ENCODE data around the gene CPN1. TPM values are rescaled to one million over a fixed set of nuclear protein-coding genes. Genes with fewer than 3 reads are reported as not detected.
A peak's percentile ranks its signal among the peaks of the same experiment; 100 is the strongest.

CPN1 gene
- total and polyA plus RNA-seq, 10 of the 15 experiments (the other 5 are each of a cell fraction or from before 2014, with no cell fraction given): 0.03 to 0.10 TPM; not detected in 8

- H3K79me2 ChIP-seq (ENCODE audit: control insufficient read depth, insufficient read depth, low read length): no peaks in the 10 kb centered on the region
- ChIA-PET RAD21 (ENCODE audit: unreplicated experiment) (interaction anchor here (0.7 to 2.5 kb wide), 14 partner anchors 8 to 175 kb away, joined by 3 to 17 read pairs (median 7); partner anchors contain the start of gene DNMBP), POLR2A (interaction anchor here (0.5 to 1.7 kb wide), 11 partner anchors 11 to 98 kb away, joined by 3 to 6 read pairs (median 4); no protein-coding TSS in a partner anchor), SMC1A (ENCODE audit: uncharacterized antibody, unreplicated experiment) (interaction anchor here (0.7 to 6.3 kb wide), 14 partner anchors 9 to 176 kb away, joined by 3 to 54 read pairs (median 7); partner anchors contain the start of gene DNMBP), CTCF (interaction anchor here (0.7 to 3.0 kb wide), 18 partner anchors 10 to 175 kb away, joined by 3 to 33 read pairs (median 4); partner anchors contain the start of gene DNMBP)
- no peaks in the 10 kb centered on the region for H3K27me3 ChIP-seq (replicated peaks in 1 of 2; ENCODE audit: control insufficient read depth in 2 of 2, insufficient read depth in 2 of 2, low read length in 1 of 2)
- ATAC-seq (peak; percentile 74), DNase-seq (ENCODE audit: low read depth, low spot score) (peak; percentile 51), FAIRE-seq (peak; percentile 84)
- no TSS peak for BruUV-seq (replicated peaks)
- peak overlapping the region; percentile 66 for H3K9ac ChIP-seq (ENCODE audit: control insufficient read depth, insufficient read depth, low read length)
- WGBS (ENCODE audit: insufficient coverage, insufficient replicate concordance, low lambda C conversion rate, missing lambda C conversion rate): 52% methylated on average over 1 of the region's 1 CpG
- H3K4me2 ChIP-seq (ENCODE audit: control insufficient read depth, insufficient read depth): peak overlapping the region; percentile 82
- in situ Hi-C loops (cut with MboI): no loop called here
- peak overlapping the region; percentile 65 for H2AFZ ChIP-seq (ENCODE audit: control insufficient read depth, low read depth, low read length)
- intact Hi-C loops (cut with micrococcal nuclease; ENCODE audit: unreplicated experiment): no loop called here
- no peaks in the 10 kb centered on the region for H3K36me3 ChIP-seq (ENCODE audit: control insufficient read depth in 2 of 2, insufficient read depth in 2 of 2, low read length in 1 of 2)
- H4K20me1 ChIP-seq (ENCODE audit: control insufficient read depth, insufficient read depth): no peaks in the 10 kb centered on the region
- H3K27ac ChIP-seq (ENCODE audit: control insufficient read depth, insufficient read depth): peak overlapping the region; percentile 94
- H3K4me1 ChIP-seq (ENCODE audit: control insufficient read depth, insufficient read depth, low read length): peaks cover 22% of the 10 kb centered on the region
- H3K4me3 ChIP-seq: no peak overlapping the region
- H3K9me3 ChIP-seq (replicated peaks; ENCODE audit: control insufficient read depth, insufficient read depth, low read length): no peaks in the 10 kb centered on the region; the same call in 2 of the 3 replicates
- TF ChIP-seq BRCA1 (IDR thresholded peaks at IDR 0.05; ENCODE audit: low read depth, low read length) (no peak), POU2F2 (IDR thresholded peaks at IDR 0.05; ENCODE audit: borderline replicate concordance, low read depth, low read length) (peak; percentile 25; the same call in 1 of the 3 replicates), SRF (IDR thresholded peaks at IDR 0.05; ENCODE audit: low read depth in 2 of 2, low read length in 2 of 2) (peak; percentile 67 to 95), NFYA (IDR thresholded peaks at IDR 0.05; ENCODE audit: borderline replicate concordance, low read depth, low read length) (peak; percentile 9; the same call in 1 of the 2 replicates), ZZZ3 (IDR thresholded peaks at IDR 0.05; ENCODE audit: control insufficient read depth, insufficient read length, low read depth) (no peak), ZBTB40 (IDR thresholded peaks at IDR 0.05; ENCODE audit: borderline replicate concordance) (no peak), EP300 (IDR thresholded peaks at IDR 0.05; ENCODE audit: borderline replicate concordance in 1 of 2, control insufficient read depth in 1 of 2, low read depth in 2 of 2, low read length in 2 of 2) (no peak), PAX5 (IDR thresholded peaks at IDR 0.05; ENCODE audit: borderline replicate concordance, low read depth, low read length) (no peak), STAT1 (conservative IDR thresholded peaks at IDR 0.05) (no peak), NFYB (IDR thresholded peaks at IDR 0.05; ENCODE audit: insufficient read depth, low read depth, low read length) (peak; percentile 86), ESRRA (IDR thresholded peaks at IDR 0.05; ENCODE audit: low read length) (no peak), FOXK2 (IDR thresholded peaks at IDR 0.05) (no peak), POLR2AphosphoS5 (IDR thresholded peaks at IDR 0.05; ENCODE audit: low read length) (no peak), RAD51 (IDR thresholded peaks at IDR 0.05) (no peak), SMC3 (IDR thresholded peaks at IDR 0.05; ENCODE audit: borderline replicate concordance, low read length) (no peak), SMARCA5 (IDR thresholded peaks at IDR 0.05) (no peak), RCOR1 (conservative IDR thresholded peaks at IDR 0.05; ENCODE audit: low read depth, low read length) (no peak), PBX3 (IDR thresholded peaks at IDR 0.05; ENCODE audit: insufficient replicate concordance, low read depth, low read length) (peak; percentile 78), NR2C2 (IDR thresholded peaks at IDR 0.05; ENCODE audit: borderline replicate concordance, control insufficient read depth, insufficient read length, low read depth) (no peak), MTA3 (IDR thresholded peaks at IDR 0.05; ENCODE audit: borderline replicate concordance, low read length) (no peak)
These were observed 60.3 kb downstream of the CPN1 start for GRCh38 chr10:100021322-100021721.

Data from GM12878 (cell line).